Caco-2 (cell line): ENCODE measurements around the gene TLX3. TPM values are rescaled to one million over a fixed set of nuclear protein-coding genes. Genes with fewer than 3 reads are reported as not detected.
A peak's percentile ranks its signal among the peaks of the same experiment; 100 is the strongest.

Source experiments
- BruUV-seq: library from RNA; stranded (reverse); fragments of 400-500 nt; replicated peaks from 2 replicates; lab custom pipeline; 2021; lab: Mats Ljungman, UMichigan
- CTCF ChIA-PET: fragments of 300-600 bp; sonication (Branson Sonifier 250); formaldehyde crosslinking; loops from one replicate; lab custom pipeline; 2022; ENCODE audit warnings: antibody characterized with exemption; lab: Charles Lee
- POLR2A ChIA-PET: fragments of 300-600 bp; sonication (Branson Sonifier 250); formaldehyde crosslinking; loops from one replicate; lab custom pipeline; 2022; ENCODE audit warnings: antibody characterized with exemption; lab: Charles Lee
- DNase-seq, 2 experiments: peaks; one replicate each; pipeline versions ENCODE4 v3.0.0 to v3.0.0-alpha.2; 2020 to 2022
- H3K27me3 ChIP-seq: replicated peaks from 2 replicates; pipeline ENCODE4 v1.6.0; 2011; ENCODE audit warnings: low read length; ENCODE audit not compliant: control insufficient read depth, insufficient read depth
- H3K36me3 ChIP-seq: 2 replicates; pipeline ENCODE4 v1.5.1; 2011; ENCODE audit warnings: low read length; ENCODE audit not compliant: control insufficient read depth, insufficient read depth
- H3K4me1 ChIP-seq: fragments of 250-450 bp; sonication (Bioruptor Pico); 2 replicates; pipeline ENCODE4 v1.5.1; 2020; ENCODE audit warnings: mild to moderate bottlenecking
- H3K4me3 ChIP-seq: 2 replicates; pipeline ENCODE4 v1.5.1; 2011; ENCODE audit warnings: low read depth, mild to moderate bottlenecking, control low read depth, low read length
- H3K9me3 ChIP-seq: fragments of 250-450 bp; sonication (Bioruptor Pico); 2 replicates; pipeline ENCODE4 v1.5.1; 2020; ENCODE audit warnings: mild to moderate bottlenecking, moderate library complexity
- H3K27ac Mint-ChIP-seq: one replicate; pipeline ENCODE4 v1.8.0; 2022; ENCODE audit warnings: mixed read lengths; ENCODE audit not compliant: unreplicated experiment
- H3K27me3 Mint-ChIP-seq: one replicate; pipeline ENCODE4 v1.8.0; 2022; ENCODE audit warnings: mixed read lengths; ENCODE audit not compliant: insufficient read depth, unreplicated experiment
- H3K36me3 Mint-ChIP-seq: one replicate; pipeline ENCODE4 v1.8.0; 2022; ENCODE audit warnings: mild to moderate bottlenecking, mixed read lengths; ENCODE audit not compliant: insufficient read depth, unreplicated experiment
- H3K4me1 Mint-ChIP-seq: one replicate; pipeline ENCODE4 v1.8.0; 2022; ENCODE audit warnings: low read depth, mixed read lengths; ENCODE audit not compliant: unreplicated experiment
- H3K4me3 Mint-ChIP-seq: one replicate; pipeline ENCODE4 v1.8.0; 2022; ENCODE audit warnings: mild to moderate bottlenecking, moderate library complexity, mixed read lengths; ENCODE audit not compliant: unreplicated experiment
- H3K9me3 Mint-ChIP-seq: one replicate; pipeline ENCODE4 v1.8.0; 2022; ENCODE audit warnings: mixed read lengths; ENCODE audit not compliant: unreplicated experiment
- CTCF ChIP-seq, 2 experiments: fragments of 200-600 bp in 1 of 2; IDR thresholded peaks; 1 replicate in 1 of 2; 2 replicates in 1 of 2; pipeline versions ENCODE4 v1.5.1 to v1.8.0; 2011 to 2022; ENCODE audit warnings: antibody characterized with exemption in 1 of 2, control low read depth in 1 of 2, inconsistent platforms in 1 of 2, low read depth in 1 of 2, low read length in 1 of 2, mild to moderate bottlenecking in 1 of 2, moderate library complexity in 1 of 2; ENCODE audit not compliant: insufficient read depth in 1 of 2, severe bottlenecking in 1 of 2, unreplicated experiment in 1 of 2
- intact Hi-C: fragments of 100-400 bp; cut with micrococcal nuclease; formaldehyde crosslinking; loops from one replicate; pipeline ENCODE4 v1.10.0; 2022; ENCODE audit not compliant: unreplicated experiment
- total RNA-seq: library from RNA; stranded (reverse); gene quantifications from 2 replicates; pipeline ENCODE4 v1.2.3, GENCODE V29; 2022

Gene TLX3
- total RNA-seq, 1 experiment from 2014 or later = not detected

DNA sequence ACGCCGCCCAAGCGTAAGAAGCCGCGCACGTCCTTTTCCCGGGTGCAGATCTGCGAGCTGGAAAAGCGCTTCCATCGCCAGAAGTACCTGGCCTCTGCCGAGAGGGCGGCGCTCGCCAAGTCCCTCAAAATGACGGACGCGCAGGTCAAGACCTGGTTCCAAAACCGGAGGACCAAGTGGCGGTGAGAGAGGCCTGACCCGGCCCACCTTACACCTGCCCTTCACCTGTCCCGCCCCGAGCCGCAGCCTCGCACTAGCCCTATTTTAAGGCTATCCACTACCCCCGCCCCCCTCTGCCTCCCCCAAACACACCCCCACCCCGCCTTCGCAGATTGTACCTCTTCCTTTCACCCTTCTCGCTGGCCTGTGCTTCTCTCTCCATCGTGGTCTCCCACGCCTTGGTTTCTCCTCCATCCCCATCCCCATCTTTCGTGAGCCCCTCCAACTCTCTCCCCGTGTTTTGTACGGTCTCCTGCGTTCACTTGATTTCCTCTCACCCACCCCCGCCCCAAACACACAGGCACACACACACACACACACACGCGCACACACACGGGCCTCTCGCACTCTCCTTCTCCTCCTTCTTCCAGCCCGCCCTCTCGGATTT is 1.3 kb downstream of the TLX3 start:
- TF ChIP-seq CTCF (IDR thresholded peaks at IDR 0.05; ENCODE audit: insufficient read depth in 1 of 2, low read depth in 1 of 2, low read length in 1 of 2, severe bottlenecking in 1 of 2, unreplicated experiment in 1 of 2) = no peak
- DNase-seq = no peak
- no peaks in the 10 kb centered on the region for H3K9me3 ChIP-seq
- H3K36me3 ChIP-seq = no peaks in the 10 kb centered on the region
- Mint-ChIP-seq H3K27ac (no peak overlapping the region), H3K36me3 (peaks cover 17% of the 10 kb centered on the region), H3K4me1 (peaks cover 10% of the 10 kb centered on the region), H3K9me3 (no peaks in the 10 kb centered on the region), H3K27me3 (peaks cover 2% of the 10 kb centered on the region), H3K4me3 (no peak overlapping the region)
- intact Hi-C loops = no loop called here
- no peaks in the 10 kb centered on the region for H3K4me1 ChIP-seq
- CTCF ChIA-PET = no interaction called here
- no peaks in the 10 kb centered on the region for H3K27me3 ChIP-seq
- no peak overlapping the region for H3K4me3 ChIP-seq
- POLR2A ChIA-PET = no interaction called here
- no TSS peak for BruUV-seq

DNA sequence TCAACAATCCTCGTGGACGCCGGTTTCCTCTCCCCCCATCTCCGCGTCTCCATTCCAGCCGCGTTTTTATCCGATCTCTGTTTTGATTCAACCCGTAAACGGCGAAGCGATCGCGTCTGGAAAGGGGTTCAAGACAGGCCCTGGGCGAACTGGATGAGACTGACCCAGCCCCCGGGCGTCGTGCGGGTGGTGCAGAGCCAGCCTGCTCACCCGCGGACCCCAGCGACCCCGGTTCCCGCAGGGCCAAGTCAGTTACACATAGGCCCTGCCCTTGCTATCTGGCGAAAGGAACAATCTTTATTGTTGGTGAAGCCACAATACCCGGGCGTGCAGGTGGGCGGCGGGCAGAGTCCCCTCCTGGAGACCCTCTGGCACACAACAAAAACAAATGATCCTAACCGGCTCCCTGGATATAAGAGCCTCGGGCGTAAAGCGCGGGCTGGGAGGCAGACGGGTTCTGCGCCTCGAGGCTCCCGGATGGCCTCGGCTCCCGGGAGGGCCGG is 1.8 kb downstream of the TLX3 start:
- Histone ChIP-seq H3K36me3 (no peaks in the 10 kb centered on the region), H3K27me3 (no peaks in the 10 kb centered on the region), H3K4me3 (peak overlapping the region; percentile 86), H3K9me3 (no peaks in the 10 kb centered on the region), H3K4me1 (no peaks in the 10 kb centered on the region)
- TF ChIP-seq CTCF (IDR thresholded peaks at IDR 0.05; ENCODE audit: insufficient read depth in 1 of 2, low read depth in 1 of 2, low read length in 1 of 2, severe bottlenecking in 1 of 2, unreplicated experiment in 1 of 2) = no peak
- BruUV-seq = no TSS peak
- Mint-ChIP-seq H3K4me3 (peak overlapping the region; percentile 65), H3K36me3 (peaks cover 17% of the 10 kb centered on the region), H3K27me3 (peaks cover 2% of the 10 kb centered on the region), H3K9me3 (no peaks in the 10 kb centered on the region), H3K27ac (no peak overlapping the region), H3K4me1 (peaks cover 10% of the 10 kb centered on the region)
- POLR2A ChIA-PET = interaction anchor here (0.5 kb wide), 1 partner anchor 11 kb away, joined by 5 read pairs; no protein-coding TSS in a partner anchor
- DNase-seq = no peak
- CTCF ChIA-PET = interaction anchor here (0.6 kb wide), 1 partner anchor 24 kb away, joined by 3 read pairs; no protein-coding TSS in a partner anchor
- intact Hi-C loops = no loop called here

- H3K4me1 ChIP-seq = no peaks in the 10 kb centered on the region
- H3K36me3 ChIP-seq = no peaks in the 10 kb centered on the region
- peaks cover 10% of the 10 kb centered on the region for H3K4me1 Mint-ChIP-seq
- peak overlapping the region; percentile 79 for H3K4me3 Mint-ChIP-seq
- no peaks in the 10 kb centered on the region for H3K9me3 ChIP-seq
- BruUV-seq = no TSS peak
- peaks cover 2% of the 10 kb centered on the region for H3K27me3 Mint-ChIP-seq
- intact Hi-C loops = no loop called here
- ChIA-PET POLR2A (interaction anchor here (0.5 kb wide), 1 partner anchor 11 kb away, joined by 5 read pairs; no protein-coding TSS in a partner anchor), CTCF (interaction anchor here (0.6 kb wide), 1 partner anchor 23 kb away, joined by 3 read pairs; no protein-coding TSS in a partner anchor)
- no peaks in the 10 kb centered on the region for H3K27me3 ChIP-seq
- H3K4me3 ChIP-seq = peak overlapping the region; percentile 86
- no peak overlapping the region for H3K27ac Mint-ChIP-seq
- peaks cover 17% of the 10 kb centered on the region for H3K36me3 Mint-ChIP-seq
- no peak for TF ChIP-seq CTCF (IDR thresholded peaks at IDR 0.05; ENCODE audit: insufficient read depth in 1 of 2, low read depth in 1 of 2, low read length in 1 of 2, severe bottlenecking in 1 of 2, unreplicated experiment in 1 of 2)
- H3K9me3 Mint-ChIP-seq = no peaks in the 10 kb centered on the region
- DNase-seq = peak; percentile 52 to 54
These were observed 2.5 kb downstream of the TLX3 start for GRCh38 chr5:171311322-171312077.
